GM12872 (cell line): ENCODE results near the gene PSTK.

Experiments used
- CTCF ChIP-seq: IDR thresholded peaks from 3 replicates; pipeline ENCODE4 v1.5.1; 2011; ENCODE audit warnings: low read depth, mild to moderate bottlenecking, low read length, moderate library complexity; ENCODE audit not compliant: insufficient read depth

PSTK gene

GRCh38 chr10:122980209-122981065 is at the start of gene PSTK:
Gene PSTK (plus strand): TSS chr10:122980401. CDS start chr10:122980480, 79 bp downstream.
- TF ChIP-seq CTCF: peak; percentile 97

- no peak for TF ChIP-seq CTCF
These were observed 48.9 kb upstream of the PSTK start for GRCh38 chr10:122931088-122931906.

- TF ChIP-seq CTCF: no peak
These were observed 40.9 kb upstream of the PSTK start for GRCh38 chr10:122939133-122939855.

GRCh38 chr10:122939856-122940543 is 40.2 kb upstream of the PSTK start:
- TF ChIP-seq CTCF: no peak

DNA sequence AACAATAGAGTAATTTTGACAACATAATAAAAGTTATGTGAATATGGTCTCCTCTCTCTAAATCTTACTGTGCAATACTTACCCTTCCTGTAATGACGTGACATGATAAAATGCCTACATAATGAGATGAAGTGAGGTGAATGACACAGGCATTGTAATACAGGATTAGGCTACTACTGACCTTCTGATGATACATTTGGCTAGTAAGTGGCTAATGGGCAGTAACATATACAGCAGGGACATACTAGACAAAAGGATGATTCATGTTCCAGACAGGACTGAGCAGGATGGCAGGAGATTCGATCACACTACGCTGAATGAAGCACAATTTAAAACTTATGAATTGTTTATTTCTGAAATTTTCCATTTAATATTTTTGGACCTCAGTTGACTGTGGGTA is 30.9 kb upstream of the PSTK start:
- no peak for TF ChIP-seq CTCF

DNA sequence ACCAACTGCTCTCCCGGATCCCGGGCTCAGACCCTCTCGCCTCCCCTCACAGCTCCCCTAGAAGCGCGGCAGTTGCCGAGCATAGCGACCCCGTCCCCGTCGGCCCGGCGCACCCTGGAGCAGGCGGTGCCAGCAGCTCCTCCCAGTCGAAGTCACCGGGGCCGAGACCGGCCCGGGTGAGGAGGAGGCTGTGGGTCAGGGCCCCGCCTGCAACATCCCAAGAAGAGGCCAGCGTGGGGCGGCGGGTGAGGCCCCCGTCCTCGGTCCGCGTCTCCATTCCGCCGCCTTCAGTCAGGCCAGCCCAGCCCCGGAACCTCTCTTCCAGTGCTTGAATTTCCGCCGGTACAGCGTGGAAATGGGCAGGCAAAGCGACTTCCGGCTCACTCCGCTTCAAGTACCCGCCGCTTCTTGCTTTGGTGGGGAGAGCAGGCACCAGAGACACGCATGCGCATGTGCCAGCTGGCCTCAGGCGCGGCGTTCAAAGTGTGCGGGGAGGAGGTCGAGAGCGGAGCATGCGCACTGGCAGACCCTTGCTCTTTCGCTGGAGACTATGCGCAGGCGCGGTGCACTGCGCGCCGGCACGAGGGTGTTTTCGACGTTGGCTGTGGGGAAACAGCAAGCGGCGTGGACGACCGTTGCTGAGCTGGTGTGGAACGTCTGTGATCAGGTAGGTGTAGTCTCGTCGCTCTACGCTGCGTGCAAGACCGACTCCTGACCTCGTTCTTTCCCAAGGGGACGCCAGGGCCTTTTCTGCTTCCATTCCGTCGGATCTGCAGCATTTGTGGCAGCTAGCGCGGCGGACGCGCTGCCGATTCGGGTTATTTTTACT is 26.1 kb upstream of the PSTK start, which contains the start of gene C10orf88:
Gene C10orf88 (minus strand): TSS at position 326 of the 829 bp plus-strand sequence. CDS start 49 bp downstream, at position 277.
- no peak for TF ChIP-seq CTCF
